Activated CD4-positive, CD25-positive, alpha-beta regulatory T cell (primary cell): ENCODE results near the gene ALG1.
"Not testable (repeated sequence)": the region's sequence is repeated elsewhere in the genome, so short reads cannot be mapped to it uniquely, and the experiment has no call there.

Source experiments
- DNase-seq, 4 experiments: peaks; one replicate each; lab custom pipeline; 2025; lab: John Stamatoyannopoulos, UW

Gene ALG1

GRCh38 chr16:5044581-5044980, 27.1 kb upstream of the ALG1 start:
- not testable (repeated sequence) for DNase-seq

DNA sequence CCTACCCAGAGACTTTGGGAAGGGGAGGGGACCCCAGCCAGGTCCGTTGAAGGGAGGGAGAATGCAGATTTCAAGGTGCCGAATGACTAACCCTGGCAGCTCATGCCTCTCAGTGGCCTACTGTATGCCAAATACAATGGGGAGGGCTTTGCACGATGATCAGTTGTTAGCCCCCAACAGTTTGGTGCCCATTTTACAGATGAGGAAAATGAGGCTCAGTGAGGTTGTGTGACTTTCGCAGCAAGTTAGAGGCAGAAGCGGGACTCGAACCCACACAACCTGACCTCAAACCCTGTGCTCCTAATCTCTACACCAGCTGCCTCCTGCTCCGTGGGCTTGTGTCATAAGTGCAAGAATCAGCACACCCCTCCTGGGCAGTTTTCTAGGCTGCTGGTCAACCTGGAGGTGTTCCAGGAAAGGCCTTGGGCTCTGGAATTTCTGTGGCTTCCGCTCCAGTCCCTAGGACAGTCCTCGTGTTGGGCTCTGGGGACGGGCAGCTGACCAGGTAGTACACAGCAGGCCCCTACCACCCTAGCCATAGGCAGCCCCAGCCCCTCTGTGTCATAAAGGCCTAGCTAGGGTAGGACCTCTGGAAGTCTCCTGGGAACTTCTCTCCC, 26.0 kb upstream of the ALG1 start:
- no peak for DNase-seq

DNA sequence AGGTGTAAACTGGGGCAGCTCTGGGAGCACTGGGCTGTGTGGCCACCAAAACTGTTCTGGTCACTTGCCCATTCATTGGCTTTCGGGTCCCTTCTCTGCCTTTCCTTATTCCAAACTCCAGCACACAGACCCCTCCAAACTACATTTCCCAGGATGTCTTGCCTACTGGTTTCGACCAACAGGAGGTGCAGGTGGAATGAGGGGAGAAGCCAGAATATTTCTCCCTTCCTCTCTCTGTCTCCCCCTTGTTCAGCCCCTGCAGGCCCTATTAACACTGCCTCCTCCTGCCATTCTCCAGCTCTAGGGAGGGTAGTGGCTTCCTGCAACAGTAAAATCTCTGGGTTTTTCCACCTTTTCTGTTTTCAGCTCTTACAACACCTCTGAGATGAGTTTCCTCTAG, 24.7 kb upstream of the ALG1 start:
- no peak for DNase-seq

DNA sequence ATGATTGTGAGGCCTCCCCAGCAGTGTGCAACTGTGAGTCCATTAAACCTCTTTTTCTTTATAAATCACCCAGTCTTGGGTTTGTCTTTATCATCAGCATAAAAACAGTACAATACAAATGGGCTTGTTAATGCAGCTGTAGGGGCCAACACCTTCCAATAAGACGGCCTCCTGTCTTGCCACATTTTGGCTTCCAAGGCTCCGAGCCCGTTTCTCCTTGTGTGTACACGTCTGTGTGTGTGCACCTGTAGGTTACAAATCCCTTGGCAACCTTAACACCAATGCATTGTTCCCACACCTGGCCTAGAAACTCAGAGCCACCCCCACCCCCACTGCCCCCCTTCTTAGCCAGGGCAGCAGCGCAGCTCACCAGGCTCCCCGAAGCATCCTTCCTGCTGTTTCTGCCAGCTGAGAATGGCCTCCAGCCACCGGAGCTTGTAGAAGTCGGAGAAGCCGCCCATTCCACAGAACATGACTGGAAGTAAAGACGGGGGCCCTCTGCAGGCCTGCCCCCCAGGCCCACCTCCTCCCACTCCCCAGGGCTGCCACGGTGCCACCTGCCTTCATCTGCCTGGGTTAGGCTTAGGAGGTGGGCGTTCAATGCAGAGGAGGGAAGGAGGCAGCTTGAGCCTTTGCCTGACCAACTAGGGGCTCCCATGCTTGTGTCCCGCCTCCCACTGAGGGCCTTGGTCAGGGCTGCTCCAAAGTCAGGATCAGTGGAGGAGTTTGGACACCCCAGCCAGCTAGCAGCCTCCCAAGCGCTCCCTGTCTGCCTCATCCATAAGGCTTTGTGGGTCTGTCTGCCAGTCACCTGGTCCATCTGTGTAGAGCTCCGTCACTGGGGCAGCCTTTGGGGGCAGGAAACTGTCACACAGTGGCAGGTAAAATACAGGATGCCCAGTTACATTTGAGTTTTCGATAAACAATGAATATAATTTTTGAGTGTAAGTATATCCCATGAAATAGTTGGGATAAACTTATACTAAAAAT, 16.5 kb upstream of the ALG1 start:
- no peak for DNase-seq

GRCh38 chr16:5056352-5056751, 15.3 kb upstream of the ALG1 start:
- DNase-seq: no peak

- no peak for DNase-seq
These were observed 13.2 kb upstream of the ALG1 start for GRCh38 chr16:5058476-5058875.

- DNase-seq: no peak
These were observed 12.1 kb upstream of the ALG1 start for GRCh38 chr16:5059386-5060072.

DNA sequence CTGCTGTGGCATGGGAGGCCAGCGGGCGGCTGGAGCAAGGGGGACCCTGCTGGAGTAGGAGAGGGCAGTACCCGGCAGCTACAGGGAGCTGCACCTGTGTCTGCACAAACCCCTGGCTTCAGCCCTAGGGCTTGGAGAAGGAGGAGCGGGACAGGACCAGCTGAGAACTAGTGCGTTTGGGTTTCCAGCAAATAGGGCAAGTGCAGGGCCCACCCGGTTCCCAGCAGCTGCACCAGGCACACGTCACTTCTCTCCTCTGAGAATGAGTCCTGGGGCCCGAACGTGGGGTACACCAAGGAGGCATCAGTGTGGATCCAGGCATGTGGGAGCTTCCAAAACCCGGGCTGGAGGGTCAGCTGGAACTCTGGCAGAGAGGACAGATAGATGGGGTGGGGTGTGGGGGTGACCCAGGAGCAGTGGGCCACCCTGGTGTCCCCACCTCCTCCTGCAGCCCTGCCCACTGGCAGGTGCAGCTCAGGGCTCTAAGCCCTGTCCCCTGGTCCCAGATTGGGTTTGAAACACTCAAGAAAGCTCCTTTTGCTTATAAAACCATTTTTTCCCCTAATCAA, 11.5 kb upstream of the ALG1 start:
- no peak for DNase-seq

GRCh38 chr16:5062051-5062450, 9.6 kb upstream of the ALG1 start:
- no peak for DNase-seq

GRCh38 chr16:5062790-5063765, 8.6 kb upstream of the ALG1 start:
- DNase-seq: no peak

- DNase-seq: no peak
These were observed 6.7 kb upstream of the ALG1 start for GRCh38 chr16:5064915-5065314.

DNA sequence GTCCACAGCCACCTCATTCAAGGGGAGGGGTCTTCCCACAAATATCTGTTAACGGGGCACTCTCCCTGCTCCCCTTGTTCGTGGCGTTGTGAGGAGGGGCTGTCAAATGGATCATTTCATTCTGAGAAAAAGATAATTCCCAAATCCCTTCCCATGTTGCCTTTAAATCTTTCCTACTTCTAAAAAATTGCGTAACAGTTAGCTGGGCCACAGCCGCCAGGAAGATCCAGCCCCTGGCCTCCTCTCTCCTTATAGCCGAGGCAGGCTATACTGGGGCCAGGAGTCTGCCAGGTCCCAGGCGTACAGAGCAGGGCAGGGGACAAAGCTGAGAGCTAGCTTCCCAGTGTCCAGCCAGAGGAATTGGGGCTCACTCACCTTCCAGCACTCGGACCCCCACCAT, 6.3 kb upstream of the ALG1 start:
- no peak for DNase-seq

DNA sequence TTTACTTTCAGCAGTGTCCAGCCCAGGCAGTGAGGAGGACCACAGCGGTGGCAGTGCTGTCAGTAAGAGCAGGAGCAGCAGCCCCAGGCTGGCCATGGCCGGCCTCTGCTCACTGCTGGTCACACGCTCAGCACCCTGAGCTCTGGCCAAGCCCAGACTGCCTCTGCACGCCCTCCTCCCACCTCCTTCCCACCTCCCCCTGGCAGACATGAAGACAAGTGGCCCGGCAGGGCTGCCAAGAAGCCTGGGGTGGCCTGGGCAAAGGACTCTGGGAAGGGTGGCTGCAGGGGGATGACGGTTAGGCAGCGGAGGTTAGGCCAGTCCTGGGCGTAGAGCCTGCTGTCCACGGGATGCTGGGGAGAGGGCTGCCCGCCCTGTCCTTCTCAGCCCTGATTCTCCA, 5.8 kb upstream of the ALG1 start, which contains the start of gene C16orf89:
TSS of gene C16orf89 (minus strand) at position 144 of the 400 bp plus-strand sequence. CDS start at position 96, 48 bp downstream.
- DNase-seq: no peak

DNA sequence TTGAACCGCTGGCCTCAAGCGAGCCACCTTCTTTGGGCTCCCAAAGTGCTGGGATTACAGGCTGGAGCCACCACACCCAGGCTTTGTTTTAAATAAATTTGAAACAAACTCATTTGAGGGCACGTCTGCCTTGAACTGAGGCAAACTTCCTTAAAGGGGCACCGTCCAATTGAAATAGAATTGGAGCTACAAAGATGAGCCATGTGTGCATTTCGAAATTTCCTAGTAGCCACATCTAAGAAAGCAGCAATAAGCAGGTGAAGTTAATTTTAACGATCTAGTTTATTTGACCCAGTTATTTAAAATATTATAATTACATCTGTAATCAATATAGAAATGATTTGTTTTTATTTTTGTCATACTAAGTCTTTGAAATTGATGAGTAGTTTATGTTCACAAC, 5.1 kb upstream of the ALG1 start:
- no peak for DNase-seq

DNA sequence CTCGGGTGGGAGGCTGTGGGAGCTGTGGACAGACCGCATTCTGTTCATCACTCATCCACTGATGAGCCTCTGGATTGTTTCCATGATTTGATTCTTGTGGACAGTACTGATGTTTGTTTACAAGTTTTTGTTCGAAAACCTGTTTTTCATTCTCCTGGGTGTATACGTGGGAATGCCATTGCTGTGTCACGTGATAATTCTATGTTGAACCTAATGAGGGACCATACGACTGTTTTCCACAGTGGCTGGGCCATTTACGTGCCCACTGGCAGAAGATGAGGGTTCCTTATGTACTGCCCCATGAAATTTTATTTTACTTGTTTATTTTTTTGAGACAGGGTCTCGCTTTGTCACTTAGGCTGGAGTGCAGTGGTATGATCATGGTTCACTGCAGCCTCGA, 2.6 kb upstream of the ALG1 start:
- no peak for DNase-seq

GRCh38 chr16:5069854-5070253, 1.8 kb upstream of the ALG1 start:
- DNase-seq: no peak

DNA sequence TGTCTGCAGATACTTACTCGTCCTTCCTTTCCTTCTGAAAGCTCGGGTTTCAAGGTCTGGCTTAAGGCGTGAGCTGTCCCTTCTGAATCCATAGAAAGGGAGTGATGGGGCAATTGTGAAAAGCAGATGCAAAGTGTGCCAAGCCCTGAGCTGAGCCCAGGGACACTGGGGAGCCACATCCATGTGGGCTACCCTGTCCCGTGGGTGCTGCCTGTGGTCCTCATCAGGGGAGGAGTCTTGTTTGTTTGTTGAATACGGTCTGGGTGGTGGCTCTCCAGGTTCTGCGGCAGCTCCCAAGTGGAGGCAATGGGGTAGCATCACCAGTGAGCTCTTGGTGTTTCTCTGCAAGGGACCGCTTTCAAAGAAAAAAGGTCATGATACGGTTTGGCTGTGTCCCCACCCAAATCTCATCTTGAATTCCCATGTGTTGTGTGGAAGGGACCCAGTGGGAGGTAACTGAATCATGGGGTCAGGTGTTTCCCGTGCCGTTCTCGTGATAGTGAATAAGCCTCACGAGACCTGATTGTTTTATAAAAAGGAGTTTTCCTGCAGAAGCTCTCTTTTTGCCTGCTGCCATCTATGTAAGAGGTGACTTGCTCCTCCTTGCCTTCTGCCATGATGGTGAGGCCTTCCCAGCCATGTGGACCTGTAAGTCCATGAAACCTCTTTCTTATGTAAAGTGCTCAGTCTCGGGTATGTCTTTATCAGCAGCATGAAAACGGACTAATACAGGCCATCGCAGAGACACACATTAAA, 1.0 kb upstream of the ALG1 start:
- DNase-seq: no peak

GRCh38 chr16:5071341-5071680, 332 bp upstream of the ALG1 start:
- DNase-seq: no peak

- no peak for DNase-seq
These were observed 963 bp downstream of the ALG1 start for GRCh38 chr16:5072334-5073278.
